ENCODE results near the gene ZNHIT1. TPM values are rescaled to one million over a fixed set of nuclear protein-coding genes. Genes with fewer than 3 reads are reported as not detected.
A peak's percentile ranks its signal among the peaks of the same experiment; 100 is the strongest.

ZNHIT1 gene
- total RNA-seq: 90.2 and 109 TPM in 2 replicates

DNA sequence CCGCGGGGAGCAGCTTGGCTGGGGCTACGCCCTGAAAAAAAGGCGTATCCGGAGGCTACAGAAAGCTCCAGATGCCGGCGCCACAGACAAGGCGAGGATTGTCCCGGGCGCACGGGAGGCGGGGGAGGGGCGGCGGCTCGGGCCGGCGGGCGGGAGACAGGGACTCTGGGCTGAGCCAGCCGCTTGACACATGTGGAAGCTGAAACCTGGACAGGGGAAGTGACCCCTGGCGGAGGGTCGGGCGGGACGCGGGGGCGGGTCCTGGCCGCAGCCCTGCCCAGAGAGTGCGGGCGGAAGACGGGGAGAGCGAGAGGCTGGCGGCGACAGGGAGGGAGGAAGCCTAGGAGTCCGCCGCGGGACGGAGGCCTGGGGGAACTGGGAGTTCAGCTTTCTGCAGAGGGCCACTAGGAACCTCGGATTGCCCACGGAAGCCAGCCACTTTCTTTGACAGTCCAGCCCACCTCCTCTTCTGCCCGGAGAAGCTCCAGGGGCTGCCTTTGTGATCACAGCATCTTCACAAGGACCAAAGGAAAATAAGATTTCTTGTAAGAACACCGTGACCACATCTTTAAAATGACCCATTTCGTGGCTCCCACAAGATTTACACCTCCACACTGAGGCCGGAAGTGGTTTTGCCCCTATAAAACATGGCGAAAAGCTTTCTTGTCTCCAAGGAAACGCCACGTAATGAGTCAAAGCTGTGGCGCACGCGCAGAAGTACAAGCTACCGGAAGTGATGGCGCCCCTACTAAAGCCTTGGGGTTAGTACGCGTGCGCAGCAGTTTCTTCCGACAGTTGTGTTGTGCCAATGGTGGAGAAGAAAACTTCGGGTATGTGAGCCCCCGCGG lies at the start of gene ZNHIT1, which contains the start of gene PLOD3:
Gene ZNHIT1, plus strand, starts transcription at position 778 of the 848 bp plus-strand sequence. Its CDS starts 31 bp downstream, at position 809.
Gene PLOD3, minus strand, starts transcription at position 194 of the 848 bp plus-strand sequence. CDS start 307 bp downstream, outside the sequence.
- Histone ChIP-seq H3K4me3 (ENCODE audit: low read depth, low read length) (peak within 1 kb of the TSS; percentile 63), H3K27me3 (ENCODE audit: control insufficient read depth, insufficient read depth, low read length) (no peaks in the 10 kb centered on the region), H3K36me3 (ENCODE audit: control insufficient read depth, insufficient read depth, low read length) (peaks cover 1% of the 10 kb centered on the region)
- TF ChIP-seq, protein P1, sequence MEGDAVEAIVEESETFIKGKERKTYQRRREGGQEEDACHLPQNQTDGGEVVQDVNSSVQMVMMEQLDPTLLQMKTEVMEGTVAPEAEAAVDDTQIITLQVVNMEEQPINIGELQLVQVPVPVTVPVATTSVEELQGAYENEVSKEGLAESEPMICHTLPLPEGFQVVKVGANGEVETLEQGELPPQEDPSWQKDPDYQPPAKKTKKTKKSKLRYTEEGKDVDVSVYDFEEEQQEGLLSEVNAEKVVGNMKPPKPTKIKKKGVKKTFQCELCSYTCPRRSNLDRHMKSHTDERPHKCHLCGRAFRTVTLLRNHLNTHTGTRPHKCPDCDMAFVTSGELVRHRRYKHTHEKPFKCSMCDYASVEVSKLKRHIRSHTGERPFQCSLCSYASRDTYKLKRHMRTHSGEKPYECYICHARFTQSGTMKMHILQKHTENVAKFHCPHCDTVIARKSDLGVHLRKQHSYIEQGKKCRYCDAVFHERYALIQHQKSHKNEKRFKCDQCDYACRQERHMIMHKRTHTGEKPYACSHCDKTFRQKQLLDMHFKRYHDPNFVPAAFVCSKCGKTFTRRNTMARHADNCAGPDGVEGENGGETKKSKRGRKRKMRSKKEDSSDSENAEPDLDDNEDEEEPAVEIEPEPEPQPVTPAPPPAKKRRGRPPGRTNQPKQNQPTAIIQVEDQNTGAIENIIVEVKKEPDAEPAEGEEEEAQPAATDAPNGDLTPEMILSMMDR (IDR thresholded peaks at IDR 0.05; ENCODE audit: insufficient read depth, low read length, poor library complexity, severe bottlenecking): no peak
- peak; percentile 88 for DNase-seq (ENCODE audit: low read depth)

DNA sequence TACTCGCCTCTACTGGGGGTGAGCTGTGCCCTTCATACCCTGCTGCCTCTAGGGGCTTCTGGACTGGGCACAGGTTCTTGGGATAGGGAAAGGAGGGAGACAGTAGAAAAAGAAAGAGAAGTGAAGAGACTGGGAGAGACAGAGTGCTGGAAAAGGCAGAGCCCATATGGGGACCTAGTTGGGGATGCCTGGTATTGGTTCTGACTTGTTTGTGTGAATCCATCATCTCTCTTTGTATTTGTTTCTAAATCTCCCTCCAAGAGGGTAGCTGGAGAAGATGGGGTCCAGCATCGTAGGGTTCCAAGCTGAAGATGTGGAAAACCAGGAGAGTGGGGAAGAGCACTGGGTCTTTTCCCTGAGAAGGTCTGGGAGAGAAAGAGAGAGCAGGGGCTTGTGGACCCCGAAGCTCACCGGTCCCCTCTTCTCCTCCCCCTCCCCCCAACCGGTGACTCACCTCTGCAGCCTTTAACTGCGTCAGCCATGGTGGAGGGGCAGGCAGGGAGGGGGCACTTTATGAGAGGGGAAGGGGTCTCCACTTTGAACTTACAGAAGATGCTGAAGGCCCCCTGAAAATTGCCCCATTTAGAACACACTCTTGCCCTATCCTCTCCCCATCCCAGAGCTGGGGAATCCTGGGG lies 49.4 kb upstream of the ZNHIT1 start:
- no peaks in the 10 kb centered on the region for H3K36me3 ChIP-seq (ENCODE audit: control insufficient read depth, insufficient read depth, low read length)
- TF ChIP-seq, protein P1 (IDR thresholded peaks at IDR 0.05; ENCODE audit: insufficient read depth, low read length, poor library complexity, severe bottlenecking): no peak
- no peak overlapping the region for H3K4me3 ChIP-seq (ENCODE audit: low read depth, low read length)
- no peak for DNase-seq (ENCODE audit: low read depth)
- peaks cover 68% of the 10 kb centered on the region for H3K27me3 ChIP-seq (ENCODE audit: control insufficient read depth, insufficient read depth, low read length)

DNA sequence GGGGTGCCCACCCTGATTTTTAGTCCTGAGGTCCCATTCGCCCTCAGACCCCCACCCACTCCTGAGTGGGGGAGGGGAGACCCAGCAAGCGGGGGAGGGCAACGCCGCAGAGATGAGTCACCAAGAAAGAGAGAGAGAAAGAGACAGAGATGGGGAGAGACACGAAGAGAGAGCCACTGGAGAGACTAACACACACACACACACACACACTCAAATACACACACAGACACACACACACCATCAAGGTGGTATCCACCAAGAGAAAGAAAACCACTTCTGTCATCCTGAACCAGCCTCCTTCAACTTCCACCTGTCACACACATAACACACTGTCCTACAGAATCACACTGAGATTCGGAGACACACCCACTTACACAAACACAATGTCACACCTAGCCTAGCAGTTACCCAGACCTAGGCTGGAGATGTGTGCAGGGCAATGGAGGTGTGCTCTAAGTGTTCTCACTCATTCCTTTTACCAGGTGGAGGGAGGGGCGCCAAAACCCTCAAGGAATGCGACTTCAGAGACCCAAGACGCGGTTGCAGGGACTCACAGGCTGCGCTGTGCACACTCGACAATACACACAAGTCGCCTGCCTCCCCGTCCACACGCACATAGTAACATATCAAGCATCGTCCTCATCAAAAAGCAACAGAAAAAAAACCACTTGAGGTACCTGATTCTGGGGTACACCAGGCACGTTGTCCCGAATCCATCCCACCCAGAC lies 48.7 kb upstream of the ZNHIT1 start:
- TF ChIP-seq, protein P1 (IDR thresholded peaks at IDR 0.05; ENCODE audit: insufficient read depth, low read length, poor library complexity, severe bottlenecking): no peak
- H3K27me3 ChIP-seq (ENCODE audit: control insufficient read depth, insufficient read depth, low read length): peaks cover 71% of the 10 kb centered on the region
- DNase-seq (ENCODE audit: low read depth): no peak
- no peaks in the 10 kb centered on the region for H3K36me3 ChIP-seq (ENCODE audit: control insufficient read depth, insufficient read depth, low read length)
- no peak overlapping the region for H3K4me3 ChIP-seq (ENCODE audit: low read depth, low read length)

DNA sequence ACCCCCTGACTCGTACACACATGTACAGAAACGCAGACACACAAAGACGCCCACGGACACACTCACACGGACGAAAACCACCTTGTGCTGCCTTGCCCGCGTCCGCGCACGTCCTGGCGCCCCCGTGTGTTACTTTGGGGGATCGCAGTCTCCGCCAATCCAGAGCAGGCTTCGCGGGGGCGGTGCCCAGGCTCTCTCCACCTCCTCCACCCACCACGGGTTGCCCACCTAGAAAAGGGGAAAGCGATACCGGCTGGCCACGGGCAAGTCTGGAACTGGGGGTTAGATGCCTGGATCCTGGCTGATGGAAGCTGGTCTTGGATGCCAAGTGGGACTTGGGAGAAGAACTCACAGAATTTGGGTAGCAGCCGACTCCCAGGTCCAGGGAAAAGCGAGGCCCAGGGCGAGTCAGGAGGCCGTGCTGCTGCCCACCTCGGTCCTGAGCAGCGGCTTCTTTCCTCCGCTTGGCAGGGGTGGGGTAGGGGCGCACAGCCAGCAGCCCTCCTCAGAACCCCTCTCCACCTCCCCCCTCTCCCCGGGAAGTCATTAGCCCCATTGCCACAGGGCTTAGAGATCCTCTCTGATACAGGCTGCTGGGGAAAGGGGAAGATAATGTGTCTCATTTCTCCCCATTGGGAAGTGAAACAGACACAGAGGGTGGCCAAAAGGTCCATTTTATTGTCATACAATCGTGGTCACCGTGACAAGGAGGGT lies 48.0 kb upstream of the ZNHIT1 start:
- Histone ChIP-seq H3K27me3 (ENCODE audit: control insufficient read depth, insufficient read depth, low read length) (peaks cover 70% of the 10 kb centered on the region), H3K36me3 (ENCODE audit: control insufficient read depth, insufficient read depth, low read length) (no peaks in the 10 kb centered on the region), H3K4me3 (ENCODE audit: low read depth, low read length) (no peak overlapping the region)
- TF ChIP-seq, protein P1 (IDR thresholded peaks at IDR 0.05; ENCODE audit: insufficient read depth, low read length, poor library complexity, severe bottlenecking): peak; percentile 91
- DNase-seq (ENCODE audit: low read depth): no peak

DNA sequence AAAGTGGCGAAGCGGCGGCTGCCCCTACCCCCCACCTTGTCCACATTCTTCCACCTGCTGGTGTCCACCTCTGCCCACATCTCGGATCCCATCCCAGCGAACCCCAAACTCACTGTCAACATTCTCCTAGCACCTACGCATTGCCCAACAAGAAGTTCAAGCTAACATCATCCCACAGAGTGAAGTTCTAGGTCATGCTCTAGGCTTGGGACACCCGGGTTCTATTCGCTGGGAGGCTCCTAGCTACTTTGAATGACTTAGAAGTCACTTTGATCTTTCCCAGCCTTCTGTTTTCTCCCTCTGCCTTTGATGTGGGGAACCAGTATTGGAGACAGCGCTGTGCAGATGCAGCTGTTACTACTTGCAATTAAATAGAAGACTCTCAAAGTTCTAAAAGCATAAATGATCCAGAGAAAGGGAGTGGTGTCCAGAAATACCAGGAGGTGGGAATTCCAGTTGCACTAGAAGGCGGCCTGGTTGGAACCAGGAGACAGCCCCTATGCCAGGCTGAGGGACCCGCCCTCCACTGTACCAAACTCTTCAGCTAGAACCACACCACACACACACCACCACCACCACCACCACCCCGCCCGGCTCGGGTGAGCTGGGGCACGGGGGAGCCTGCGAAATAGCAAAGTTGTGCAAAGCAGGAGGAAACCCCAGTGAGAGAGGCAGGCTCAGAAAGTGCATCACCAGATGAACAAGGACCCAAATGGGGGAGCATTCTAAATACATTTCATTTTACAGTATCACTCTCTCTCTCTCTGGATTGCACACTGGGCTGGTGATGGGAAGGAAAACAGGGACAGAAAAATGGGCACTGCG lies 47.1 kb upstream of the ZNHIT1 start:
- Histone ChIP-seq H3K27me3 (ENCODE audit: control insufficient read depth, insufficient read depth, low read length) (peaks cover 74% of the 10 kb centered on the region), H3K36me3 (ENCODE audit: control insufficient read depth, insufficient read depth, low read length) (no peaks in the 10 kb centered on the region), H3K4me3 (ENCODE audit: low read depth, low read length) (no peak overlapping the region)
- DNase-seq (ENCODE audit: low read depth): no peak
- TF ChIP-seq, protein P1 (IDR thresholded peaks at IDR 0.05; ENCODE audit: insufficient read depth, low read length, poor library complexity, severe bottlenecking): no peak
